HCT116 (cell line): Measurements from ENCODE around the gene COL28A1. TPM values are rescaled to one million over a fixed set of nuclear protein-coding genes. Genes with fewer than 3 reads are reported as not detected.

Source experiments
- ATAC-seq: fragments of 200-7000 bp; cut with Tn5 transposase; 2 replicates; pipeline ENCODE4 v1.9.1; 2020; ENCODE audit warnings: mild to moderate bottlenecking, moderate library complexity
- BruUV-seq: library from RNA; stranded (reverse); fragments of 400-500 nt; replicated peaks from 2 replicates; lab custom pipeline; 2021; lab: Mats Ljungman, UMichigan
- CTCF ChIA-PET: fragments of 300-600 bp; sonication (Branson Sonifier 250); formaldehyde crosslinking; loops from one replicate; lab custom pipeline; 2021; ENCODE audit warnings: antibody characterized with exemption; lab: Charles Lee
- POLR2A ChIA-PET: fragments of 300-600, 350-600 bp; sonication (Branson Sonifier 250); formaldehyde crosslinking; loops from one replicate; lab custom pipeline; 2021; ENCODE audit warnings: antibody characterized with exemption; lab: Charles Lee
- RAD21 ChIA-PET, 2 experiments: fragments of 300-600 bp; sonication (Branson Sonifier 250); formaldehyde crosslinking; loops; one replicate each; lab custom pipeline; 2023; ENCODE audit warnings: low total read pairs in 2 of 2; ENCODE audit not compliant: uncharacterized antibody in 2 of 2, unreplicated experiment in 2 of 2, low non-redundant PET in 1 of 2; lab: Charles Lee
- DNase-seq: peaks from one replicate; pipeline ENCODE4 v3.0.0-alpha.2; 2010; ENCODE audit warnings: low read depth, low spot score
- H2AFZ ChIP-seq: fragments of 200-600 bp; shearing (Covaris generic), sonication (generic); 2 replicates; pipeline ENCODE4 v1.6.1; 2017; ENCODE audit warnings: low read depth, mixed run types, mixed read lengths, antibody characterized with exemption, low read length; ENCODE audit not compliant: poor library complexity, severe bottlenecking
- H3K27ac ChIP-seq: 2 replicates; pipeline ENCODE4 v1.5.1; 2012; ENCODE audit warnings: low read depth, low read length
- H3K27me3 ChIP-seq: fragments of 200-600 bp; sonication (generic); 2 replicates; pipeline ENCODE4 v1.6.1; 2016; ENCODE audit warnings: mixed run types, low read length, mixed read lengths; ENCODE audit not compliant: insufficient read depth
- H3K36me3 ChIP-seq, 2 experiments: fragments of 200-500 bp in 1 of 2; fragments of 200-600 bp in 1 of 2; sonication (Bioruptor generic) in 1 of 2; sonication (generic) in 1 of 2; 2 replicates each; pipeline versions ENCODE4 v1.5.1 to v1.6.1; 2014 to 2016; ENCODE audit warnings: low read length in 2 of 2, inconsistent platforms in 1 of 2, mixed read lengths in 1 of 2, mixed run types in 1 of 2; ENCODE audit not compliant: insufficient read depth in 2 of 2, control insufficient read depth in 1 of 2
- H3K4me1 ChIP-seq, 2 experiments: fragments of 200-600 bp in 1 of 2; sonication (generic) in 1 of 2; 2 replicates each; pipeline versions ENCODE4 v1.5.1 to v1.6.1; 2012 to 2017; ENCODE audit warnings: low read length in 2 of 2, inconsistent platforms in 1 of 2, mild to moderate bottlenecking in 1 of 2, mixed read lengths in 1 of 2, mixed run types in 1 of 2, moderate library complexity in 1 of 2; ENCODE audit not compliant: insufficient read depth in 2 of 2, control insufficient read depth in 1 of 2
- H3K4me2 ChIP-seq: fragments of 200-600 bp; sonication (generic); 2 replicates; pipeline ENCODE4 v1.6.1; 2017; ENCODE audit warnings: mixed run types, low read length, mixed read lengths
- H3K4me3 ChIP-seq, 2 experiments: fragments of 200-600 bp in 1 of 2; sonication (generic) in 1 of 2; replicated peaks in 1 of 2; 2 replicates each; pipeline ENCODE4 v1.5.1; 2011 to 2016; ENCODE audit warnings: low read length in 2 of 2, control low read depth in 1 of 2, low read depth in 1 of 2, mild to moderate bottlenecking in 1 of 2, mixed read lengths in 1 of 2, mixed run types in 1 of 2
- H3K79me2 ChIP-seq: fragments of 200-600 bp; sonication (generic); 2 replicates; pipeline ENCODE4 v1.6.1; 2017; ENCODE audit warnings: mild to moderate bottlenecking, mixed run types, low read length, moderate library complexity, mixed read lengths; ENCODE audit not compliant: insufficient read depth
- H3K9ac ChIP-seq: fragments of 200-600 bp; sonication (generic); 2 replicates; pipeline ENCODE4 v1.6.1; 2016; ENCODE audit warnings: low read length, mixed read lengths
- H3K9me2 ChIP-seq: fragments of 200-600 bp; sonication (generic), shearing (Covaris generic); 2 replicates; pipeline ENCODE4 v1.6.1; 2017; ENCODE audit warnings: mixed run types, mild to moderate bottlenecking, moderate library complexity; ENCODE audit not compliant: insufficient read depth
- H3K9me3 ChIP-seq, 2 experiments: fragments of 200-500 bp in 1 of 2; fragments of 200-600 bp in 1 of 2; sonication (Bioruptor generic) in 1 of 2; sonication (generic) in 1 of 2; 2 replicates each; pipeline ENCODE4 v1.6.1; 2014 to 2017; ENCODE audit warnings: low read length in 2 of 2, mixed read lengths in 2 of 2, inconsistent platforms in 1 of 2, low read depth in 1 of 2, mild to moderate bottlenecking in 1 of 2, mixed run types in 1 of 2, moderate library complexity in 1 of 2; ENCODE audit not compliant: control insufficient read depth in 1 of 2, insufficient read depth in 1 of 2
- H4K20me1 ChIP-seq: fragments of 200-600 bp; sonication (generic), shearing (Covaris generic); 2 replicates; pipeline ENCODE4 v1.6.1; 2017; ENCODE audit warnings: mixed run types, mild to moderate bottlenecking, moderate library complexity; ENCODE audit not compliant: insufficient read depth
- ATF3 ChIP-seq: IDR thresholded peaks from 2 replicates; pipeline ENCODE4 v1.6.1; 2012
- CBX3 ChIP-seq: IDR thresholded peaks from 2 replicates; pipeline ENCODE4 v1.6.1; 2012; ENCODE audit warnings: low read depth
- EGR1 ChIP-seq: IDR thresholded peaks from 2 replicates; pipeline ENCODE4 v1.6.1; 2012; ENCODE audit warnings: low read depth
- ELF1 ChIP-seq: IDR thresholded peaks from 2 replicates; pipeline ENCODE4 v1.6.1; 2012; ENCODE audit warnings: low read depth, borderline replicate concordance
- EZH2 ChIP-seq: fragments of 200-600 bp; sonication (generic); IDR thresholded peaks from 2 replicates; pipeline ENCODE4 v1.6.1; 2017; ENCODE audit warnings: antibody characterized with exemption, mixed run types
- JUND ChIP-seq: IDR thresholded peaks from 2 replicates; pipeline ENCODE4 v1.6.1; 2012
- POLR2AphosphoS5 ChIP-seq: IDR thresholded peaks from 2 replicates; pipeline ENCODE4 v1.6.1; 2011; ENCODE audit warnings: mild to moderate bottlenecking, low read depth, low read length, moderate library complexity
- SP1 ChIP-seq: IDR thresholded peaks from 2 replicates; pipeline ENCODE4 v1.6.1; 2012; ENCODE audit warnings: low read depth
- TCF7L2 ChIP-seq: IDR thresholded peaks from 2 replicates; pipeline ENCODE4 v1.7.0; 2011; ENCODE audit warnings: borderline replicate concordance, inconsistent platforms; ENCODE audit not compliant: insufficient read depth, insufficient read length; ENCODE audit errors: extremely low read depth
- ZFX ChIP-seq: fragments of 450-650 bp; IDR thresholded peaks from 2 replicates; pipeline ENCODE4 v1.6.1; 2017
- intact Hi-C: fragments of 100-400 bp; cut with micrococcal nuclease; formaldehyde crosslinking; loops from 2 replicates; pipeline ENCODE4 v1.10.0; 2022
- total RNA-seq: library from RNA; stranded (reverse); gene quantifications from one replicate; pipeline ENCODE4 v1.2.1, GENCODE V29; 2021; ENCODE audit not compliant: unreplicated experiment

COL28A1 gene
- total RNA-seq, 1 experiment from 2014 or later: 0.12 TPM

GRCh38 chr7:7526006-7526405, 9.7 kb downstream of the COL28A1 start:
- Histone ChIP-seq H3K79me2 (no peaks in the 10 kb centered on the region), H2AFZ (no peak overlapping the region), H3K27ac (no peak overlapping the region), H4K20me1 (no peaks in the 10 kb centered on the region), H3K9me3 (no peaks in the 10 kb centered on the region), H3K36me3 (no peaks in the 10 kb centered on the region), H3K9ac (no peak overlapping the region), H3K9me2 (no peaks in the 10 kb centered on the region; the same call in 1 of the 2 replicates), H3K27me3 (no peaks in the 10 kb centered on the region), H3K4me1 (no peaks in the 10 kb centered on the region), H3K4me2 (no peak overlapping the region), H3K4me3 (no peak overlapping the region)
- CTCF ChIA-PET: no interaction called here
- POLR2A ChIA-PET: no interaction called here
- intact Hi-C loops: no loop called here
- BruUV-seq: no TSS peak
- RAD21 ChIA-PET: no interaction called here
- TF ChIP-seq ZFX (no peak), SP1 (no peak), EGR1 (no peak)
- no peak for DNase-seq
- ATAC-seq: no peak

GRCh38 chr7:7524121-7524520, 11.6 kb downstream of the COL28A1 start:
- POLR2A ChIA-PET: no interaction called here
- no peaks in the 10 kb centered on the region for H4K20me1 ChIP-seq
- H3K4me1 ChIP-seq: no peaks in the 10 kb centered on the region
- H3K9me2 ChIP-seq: no peaks in the 10 kb centered on the region; the same call in 1 of the 2 replicates
- DNase-seq: no peak
- H3K79me2 ChIP-seq: no peaks in the 10 kb centered on the region
- no peak overlapping the region for H2AFZ ChIP-seq
- H3K9ac ChIP-seq: no peak overlapping the region
- H3K4me2 ChIP-seq: no peak overlapping the region
- CTCF ChIA-PET: no interaction called here
- RAD21 ChIA-PET: no interaction called here
- H3K27ac ChIP-seq: no peak overlapping the region
- no peaks in the 10 kb centered on the region for H3K27me3 ChIP-seq
- ATAC-seq: no peak
- no peak for TF ChIP-seq ELF1
- no peak for TF ChIP-seq TCF7L2
- TF ChIP-seq EGR1: no peak
- TF ChIP-seq JUND: no peak
- TF ChIP-seq EZH2: no peak
- TF ChIP-seq POLR2AphosphoS5: no peak
- TF ChIP-seq CBX3: no peak
- no peak for TF ChIP-seq ZFX
- no peak for TF ChIP-seq ATF3
- H3K36me3 ChIP-seq: no peaks in the 10 kb centered on the region
- BruUV-seq: no TSS peak
- intact Hi-C loops: no loop called here
- no peak overlapping the region for H3K4me3 ChIP-seq
- no peaks in the 10 kb centered on the region for H3K9me3 ChIP-seq
